GM19238 (cell line): ENCODE measurements around the gene VAPA.
"Not testable (repeated sequence)": the region's sequence is repeated elsewhere in the genome, so short reads cannot be mapped to it uniquely, and the experiment has no call there.

ENCODE experiments used
- DNase-seq: peaks from one replicate; pipeline ENCODE4 v3.0.0; 2011; ENCODE audit warnings: low spot score; ENCODE audit not compliant: insufficient read length

The VAPA gene

DNA sequence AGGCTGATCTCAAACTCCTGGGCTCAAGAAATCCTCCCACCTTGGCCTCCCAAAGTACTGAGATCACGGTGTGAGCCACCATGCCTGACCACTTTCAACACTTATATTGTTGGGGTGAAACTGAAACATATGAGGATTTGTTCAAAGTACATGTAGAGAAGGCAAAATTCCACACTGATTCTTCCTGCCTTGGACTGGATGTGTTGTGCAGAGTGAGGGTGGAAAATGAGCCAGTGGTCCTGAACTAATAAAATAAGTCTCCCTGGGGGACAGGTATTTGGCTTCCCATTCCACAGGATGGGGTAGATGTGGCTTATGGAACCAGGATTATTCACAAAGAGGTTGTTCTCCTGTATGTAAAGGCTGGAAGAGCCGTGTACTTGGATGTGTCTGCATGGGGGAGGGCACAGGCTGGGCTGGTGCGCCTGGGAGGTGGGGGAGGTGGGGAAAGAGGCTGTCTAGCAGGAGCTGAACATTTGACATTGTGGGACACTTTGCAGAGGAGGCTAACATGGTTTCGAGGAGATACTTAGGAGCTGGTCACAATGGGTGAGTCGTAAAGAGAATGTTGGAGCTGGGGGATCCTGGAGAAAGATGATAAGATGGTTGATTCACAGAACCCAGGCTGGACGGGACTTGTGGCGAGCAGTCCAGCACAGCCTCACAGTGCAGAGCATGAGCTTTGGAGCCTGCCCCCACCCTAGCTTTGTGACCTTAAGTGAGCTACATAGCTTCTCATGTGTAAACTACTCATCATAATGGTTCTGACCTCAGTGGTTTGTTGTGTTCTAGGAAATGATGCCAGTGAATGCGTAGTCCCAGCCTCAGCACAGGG lies 28.4 kb upstream of the VAPA start, which contains the start of gene TXNDC2:
Gene TXNDC2 (plus strand): TSS at position 804 of the 835 bp plus-strand sequence. CDS start 708 bp downstream, outside the sequence.
- no peak for DNase-seq

DNA sequence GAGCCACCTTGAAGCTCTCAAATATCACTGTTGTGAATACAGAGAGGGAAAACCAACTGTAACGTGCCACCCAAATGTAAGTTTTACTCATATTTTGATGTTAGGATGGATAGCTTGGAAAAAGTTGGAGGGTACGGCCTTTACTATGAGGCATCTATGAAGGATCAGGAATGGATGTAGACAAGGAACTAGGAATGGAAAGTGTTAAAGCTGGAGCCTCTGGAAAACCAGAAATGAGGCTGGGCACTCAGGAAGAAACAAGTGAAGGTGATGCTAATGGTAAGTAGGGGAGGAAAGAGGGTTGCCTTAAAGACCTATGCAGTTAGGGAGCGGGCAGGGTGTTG lies 27.8 kb upstream of the VAPA start:
- no peak for DNase-seq

DNA sequence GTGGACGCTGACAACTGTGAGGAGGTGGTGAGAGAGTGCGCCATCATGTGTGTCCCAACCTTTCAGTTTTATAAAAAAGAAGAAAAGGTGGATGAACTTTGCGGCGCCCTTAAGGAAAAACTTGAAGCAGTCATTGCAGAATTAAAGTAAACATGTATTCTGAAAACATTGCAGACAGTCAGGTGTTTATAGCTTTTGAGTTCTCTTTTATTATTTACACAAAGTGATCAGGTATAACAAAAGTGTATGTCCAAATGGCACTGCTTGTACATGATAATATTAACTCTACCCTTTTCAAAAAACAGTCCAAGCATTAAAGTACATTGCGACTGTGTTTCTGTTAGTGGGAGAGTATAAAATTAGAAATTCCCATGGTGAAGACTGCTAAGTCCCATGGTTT lies 25.8 kb upstream of the VAPA start:
- no peak for DNase-seq

DNA sequence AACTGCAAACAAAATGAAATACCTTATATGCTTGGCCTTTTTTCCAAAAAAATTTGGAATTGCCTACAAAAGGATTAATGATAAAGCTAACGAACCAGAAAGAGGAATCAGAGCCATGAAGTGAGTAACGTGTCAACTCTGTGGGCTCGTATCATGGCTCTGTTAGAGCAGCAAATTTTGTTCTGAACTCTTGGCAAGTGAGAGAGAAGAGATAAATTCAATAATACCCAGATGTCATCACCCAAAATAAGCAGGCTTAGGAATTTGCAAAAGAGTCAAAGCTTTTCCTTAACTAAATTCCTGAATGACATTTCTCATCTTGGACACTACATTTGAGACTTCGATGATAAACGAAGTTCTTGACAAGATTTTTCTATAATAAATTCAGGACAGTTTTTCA lies 23.6 kb upstream of the VAPA start:
- no peak for DNase-seq

DNA sequence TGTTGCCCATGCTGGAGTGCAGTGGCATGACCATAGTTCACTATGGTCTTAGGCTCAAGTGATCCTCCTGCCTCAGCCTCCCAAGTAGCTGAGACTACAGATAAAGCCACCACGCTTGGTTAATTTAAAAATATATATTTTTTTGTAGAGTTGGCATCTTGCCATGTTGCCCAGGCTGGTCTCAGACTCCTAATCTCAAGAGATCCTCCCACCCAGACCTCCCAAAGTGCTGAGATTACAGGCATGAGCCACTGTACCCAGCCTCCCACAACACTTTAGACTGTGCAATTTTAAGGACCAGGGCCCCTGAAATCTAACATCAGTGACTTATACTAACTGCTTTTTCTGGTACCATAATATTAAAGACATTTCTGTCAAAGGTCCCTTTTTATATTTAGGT lies 22.9 kb upstream of the VAPA start:
- DNase-seq, result no peak

DNA sequence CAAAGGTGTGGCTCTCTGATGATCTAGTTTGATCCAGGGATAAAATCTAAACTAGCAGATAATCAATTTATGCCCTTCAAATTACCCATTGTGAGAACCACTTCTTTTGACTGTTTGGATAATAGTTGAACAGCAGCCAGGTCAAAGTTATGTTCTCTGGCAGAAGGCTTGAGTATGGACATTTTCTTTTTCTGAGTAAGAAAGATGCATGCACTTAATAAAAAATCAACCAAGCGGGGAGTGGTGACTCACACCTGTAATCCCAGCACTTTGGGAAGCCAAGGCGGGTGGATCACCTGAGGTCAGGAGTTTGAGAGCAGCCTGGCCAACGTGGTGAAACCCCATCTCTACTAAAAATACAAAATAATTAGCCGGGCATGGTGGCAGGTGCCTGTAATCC lies 22.3 kb upstream of the VAPA start:
- DNase-seq, result not testable (repeated sequence)

DNA sequence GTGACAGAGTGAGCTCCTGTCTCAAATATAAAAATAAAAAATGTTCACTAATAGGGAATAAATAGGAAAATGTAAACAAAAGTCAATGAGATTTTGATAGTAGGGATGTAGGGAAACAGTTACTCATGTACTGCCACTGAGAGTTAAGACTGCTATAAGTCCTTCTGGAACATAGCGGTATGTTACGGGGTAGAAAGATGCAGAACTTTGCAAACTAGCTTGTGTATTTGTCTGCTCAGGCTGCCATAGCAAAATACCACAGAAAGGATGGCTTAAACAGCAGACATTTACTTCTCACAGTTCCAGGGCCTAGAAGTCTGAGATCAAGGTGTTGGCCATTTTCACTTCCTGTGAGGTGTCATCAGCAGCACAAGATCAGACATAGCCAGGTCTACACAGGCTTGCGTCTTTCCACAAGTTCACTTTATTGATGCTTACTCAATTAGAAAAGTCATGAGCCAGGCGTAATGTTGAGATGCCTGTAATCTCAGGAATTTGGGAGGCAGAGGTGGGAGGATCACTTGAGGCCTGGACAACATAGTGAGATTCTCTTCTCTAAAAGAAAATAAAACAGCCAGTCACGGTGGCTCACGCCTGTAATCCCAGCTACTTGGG lies 19.3 kb upstream of the VAPA start:
- no peak for DNase-seq

DNA sequence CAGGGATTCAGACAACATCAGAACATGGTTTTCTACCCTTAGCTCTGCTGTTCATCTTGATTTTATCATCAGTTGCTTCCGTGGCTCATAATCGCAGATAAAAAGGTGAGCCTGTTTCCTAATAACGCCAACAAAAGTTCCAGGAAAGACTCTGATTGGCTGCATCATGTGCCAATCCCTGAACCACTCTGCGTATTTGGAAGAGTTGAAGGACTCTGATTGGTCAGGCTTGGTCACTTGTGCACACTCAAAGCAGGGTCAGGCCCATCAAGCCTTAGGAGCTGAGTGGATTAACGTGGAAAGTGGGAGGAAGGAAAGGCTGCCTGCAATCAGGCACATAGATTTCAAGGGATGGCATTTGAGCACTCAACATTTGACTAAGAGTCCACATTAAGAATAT lies 16.7 kb upstream of the VAPA start:
- no peak for DNase-seq

- DNase-seq, result not testable (repeated sequence)
Observed at GRCh38 chr18:9897787-9898291, 16.0 kb upstream of the VAPA start.

DNA sequence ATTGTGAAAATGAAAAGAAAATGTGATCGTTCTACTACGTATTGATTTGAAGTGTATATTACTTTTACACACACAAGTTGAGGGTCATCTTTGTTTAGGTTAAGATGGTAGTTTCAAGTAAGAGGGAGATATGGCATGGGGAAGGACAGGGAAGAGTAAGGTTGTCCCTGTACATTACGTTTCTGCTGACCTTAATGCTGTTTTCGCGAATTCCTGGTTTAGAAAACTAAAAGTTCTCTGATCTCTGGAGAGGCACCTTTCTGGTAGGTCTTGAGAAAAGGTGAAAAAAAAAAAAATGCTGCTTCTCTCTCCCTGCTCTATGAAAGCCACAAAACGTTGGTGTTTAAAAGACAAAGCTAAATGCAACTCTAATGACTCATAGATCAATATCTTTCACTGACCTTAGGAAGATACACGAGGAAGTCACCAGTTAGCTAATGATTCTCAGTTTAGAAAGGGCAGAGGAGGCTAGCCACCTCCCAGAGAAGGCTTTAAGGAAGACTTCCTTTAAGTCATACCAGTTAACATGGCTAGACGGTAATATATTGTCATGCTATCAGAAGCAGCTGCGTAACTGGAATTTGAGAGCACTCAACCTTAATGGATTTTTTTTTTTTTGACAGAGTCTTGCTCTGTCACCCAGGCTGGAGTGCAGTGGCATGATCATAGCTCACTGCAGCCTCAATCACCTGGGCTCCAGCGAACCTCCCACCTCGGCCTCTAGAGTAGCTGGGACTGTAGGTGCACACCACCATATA lies 14.8 kb upstream of the VAPA start:
- no peak for DNase-seq

- DNase-seq, result not testable (repeated sequence)
Observed at GRCh38 chr18:9899550-9899930, 14.3 kb upstream of the VAPA start.

- DNase-seq, result no peak
Observed at GRCh38 chr18:9900699-9901098, 13.1 kb upstream of the VAPA start.

DNA sequence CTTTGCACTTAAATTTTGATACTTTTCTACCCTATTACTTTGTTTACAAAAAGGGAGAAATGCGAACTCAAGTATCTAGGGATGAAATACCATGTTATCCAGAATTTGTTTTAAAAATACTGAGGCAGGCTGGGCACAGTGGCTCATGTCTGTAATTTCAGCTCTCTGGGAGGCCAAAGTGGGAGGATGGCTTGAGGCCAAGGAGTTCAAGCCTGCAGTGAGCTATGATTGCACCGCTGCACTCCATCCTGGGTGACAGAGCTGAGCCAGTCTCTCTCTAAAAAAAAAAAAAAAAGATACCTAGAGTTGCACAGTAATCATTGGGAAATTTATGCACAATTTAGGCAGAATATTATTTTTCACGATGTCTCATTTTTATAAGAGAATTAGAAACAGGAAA lies 12.4 kb upstream of the VAPA start:
- no peak for DNase-seq

DNA sequence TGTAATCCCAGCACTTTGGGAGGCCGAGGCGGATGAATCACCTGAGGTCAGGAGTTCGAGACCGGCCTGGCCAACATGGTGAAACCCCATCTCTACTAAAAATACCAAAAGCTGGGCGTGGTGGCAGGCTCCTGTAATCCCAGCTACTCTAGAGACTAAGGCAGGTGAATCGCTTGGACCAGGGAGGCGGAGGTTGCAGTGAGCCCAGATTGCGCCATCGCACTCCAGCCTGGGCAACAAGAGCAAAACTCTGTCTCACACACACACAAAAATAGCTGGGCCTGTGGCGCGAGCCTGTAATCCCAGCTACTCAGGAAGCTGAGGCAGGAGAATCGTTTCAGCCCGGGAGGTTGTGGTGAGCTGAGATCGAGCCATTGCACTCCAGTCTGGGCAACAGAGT lies 11.6 kb upstream of the VAPA start:
- DNase-seq, result not testable (repeated sequence)

GRCh38 chr18:9902832-9903231 lies 11.0 kb upstream of the VAPA start:
- DNase-seq, result no peak

DNA sequence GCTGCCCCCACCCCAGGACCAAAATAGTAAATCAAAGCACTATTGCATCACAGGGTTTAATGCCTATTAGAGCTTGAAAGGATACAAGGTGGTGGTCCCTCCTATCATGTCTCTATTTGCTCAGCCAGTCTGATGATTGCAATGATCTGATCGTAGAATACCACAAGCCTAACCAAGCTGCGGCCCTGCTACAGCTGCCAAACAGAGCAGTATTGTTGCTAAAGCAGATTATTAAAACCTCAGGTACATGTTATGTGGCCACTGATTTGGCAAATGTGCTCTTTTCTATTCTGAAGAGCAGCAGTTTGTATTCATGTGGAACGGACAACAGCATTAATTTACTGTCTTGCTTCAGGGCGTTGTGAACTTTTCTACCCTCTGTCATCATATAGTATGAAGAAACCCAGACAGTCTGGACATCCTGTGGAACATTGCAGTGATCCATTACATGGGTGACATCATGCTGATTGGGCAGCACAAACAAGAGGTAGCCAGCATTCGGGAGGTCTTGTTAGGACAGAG lies 8.4 kb upstream of the VAPA start:
- DNase-seq, result no peak

DNA sequence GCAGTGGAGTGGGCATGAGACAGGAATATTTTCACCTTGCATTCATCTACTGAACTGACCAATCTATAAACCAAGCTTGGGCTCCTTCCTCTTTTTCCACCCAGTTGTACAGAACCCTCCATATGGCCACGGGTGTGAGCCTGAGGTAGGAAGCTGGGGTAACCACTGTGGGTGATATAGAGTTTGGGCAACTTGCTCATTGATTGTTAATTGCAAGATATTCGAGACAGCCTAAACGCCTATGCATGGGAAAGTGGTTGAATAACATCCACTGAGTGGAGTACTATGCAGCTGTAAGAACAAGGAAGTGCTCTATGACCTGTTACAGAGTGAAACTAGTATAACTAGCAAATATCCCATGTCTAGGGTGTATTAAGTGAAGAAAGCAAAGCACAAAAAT lies 7.3 kb upstream of the VAPA start:
- DNase-seq, result no peak

- DNase-seq, result no peak
Observed at GRCh38 chr18:9907867-9908266, 5.9 kb upstream of the VAPA start.

DNA sequence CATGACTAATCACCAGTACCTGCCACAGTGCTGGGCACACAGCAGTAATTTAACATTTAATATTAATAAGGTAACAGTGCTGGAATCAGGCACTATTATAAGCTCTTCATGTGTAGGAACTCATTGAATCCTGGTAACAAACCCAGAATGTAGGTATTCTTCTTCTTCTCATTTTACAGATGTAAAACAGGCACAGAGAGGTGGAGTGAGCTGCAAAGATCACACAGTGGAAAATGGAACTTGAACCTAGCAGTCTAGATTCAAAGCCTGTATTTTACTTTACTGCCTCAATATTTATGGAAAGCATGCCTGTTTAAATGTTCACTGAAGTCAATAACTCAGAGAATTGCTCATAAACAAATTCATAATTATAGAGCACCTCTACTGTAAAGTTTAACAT lies 3.7 kb upstream of the VAPA start:
- DNase-seq, result no peak

DNA sequence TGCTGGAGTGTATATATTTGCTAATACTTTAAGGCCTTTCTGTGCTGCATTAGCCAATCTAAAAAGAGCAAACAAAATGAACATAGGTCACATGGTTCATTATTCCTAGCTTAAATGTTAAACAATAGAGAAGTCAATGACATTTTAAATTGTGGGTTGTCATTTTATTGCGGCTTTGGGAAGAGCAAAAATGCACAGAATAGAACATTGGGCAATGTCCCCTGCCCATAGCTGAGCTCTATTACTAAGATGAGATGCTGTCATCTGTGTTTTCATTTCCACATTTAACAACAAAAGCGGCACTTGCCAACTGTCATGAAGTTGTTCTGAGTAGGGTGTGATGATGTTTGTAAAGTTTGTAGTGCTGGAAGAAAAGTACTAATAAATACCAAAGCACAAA lies 3.2 kb upstream of the VAPA start:
- DNase-seq, result no peak

DNA sequence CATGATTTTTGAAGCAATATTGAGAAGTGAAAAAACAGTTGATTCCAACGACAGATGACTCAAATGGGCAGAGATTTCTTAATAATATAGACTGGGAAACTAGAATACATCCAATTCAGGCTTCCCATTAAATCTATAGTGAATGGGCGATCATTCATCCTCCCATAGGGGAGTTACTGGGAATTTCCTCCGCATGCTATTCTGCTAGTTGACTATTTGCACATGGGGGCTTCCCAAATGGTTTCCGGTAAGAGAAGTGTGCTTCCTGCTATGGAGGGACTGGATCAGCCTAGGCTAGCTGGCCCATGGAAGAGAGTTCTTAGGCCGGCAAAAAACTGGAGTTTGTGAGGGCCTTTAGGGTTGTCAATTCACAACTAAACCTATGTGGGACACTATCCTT lies 2.6 kb upstream of the VAPA start:
- no peak for DNase-seq

- DNase-seq, result not testable (repeated sequence)
Observed at GRCh38 chr18:9912285-9912684, 1.5 kb upstream of the VAPA start.
